Measurements from ENCODE around the gene SV2A. TPM values are rescaled to one million over a fixed set of nuclear protein-coding genes. Genes with fewer than 3 reads are reported as not detected.
"Not testable (repeated sequence)": the region's sequence is repeated elsewhere in the genome, so short reads cannot be mapped to it uniquely, and the experiment has no call there.

The SV2A gene
- total and polyA plus RNA-seq, 9 donors: 1.2 to 7.9 (median 3.2) TPM

DNA sequence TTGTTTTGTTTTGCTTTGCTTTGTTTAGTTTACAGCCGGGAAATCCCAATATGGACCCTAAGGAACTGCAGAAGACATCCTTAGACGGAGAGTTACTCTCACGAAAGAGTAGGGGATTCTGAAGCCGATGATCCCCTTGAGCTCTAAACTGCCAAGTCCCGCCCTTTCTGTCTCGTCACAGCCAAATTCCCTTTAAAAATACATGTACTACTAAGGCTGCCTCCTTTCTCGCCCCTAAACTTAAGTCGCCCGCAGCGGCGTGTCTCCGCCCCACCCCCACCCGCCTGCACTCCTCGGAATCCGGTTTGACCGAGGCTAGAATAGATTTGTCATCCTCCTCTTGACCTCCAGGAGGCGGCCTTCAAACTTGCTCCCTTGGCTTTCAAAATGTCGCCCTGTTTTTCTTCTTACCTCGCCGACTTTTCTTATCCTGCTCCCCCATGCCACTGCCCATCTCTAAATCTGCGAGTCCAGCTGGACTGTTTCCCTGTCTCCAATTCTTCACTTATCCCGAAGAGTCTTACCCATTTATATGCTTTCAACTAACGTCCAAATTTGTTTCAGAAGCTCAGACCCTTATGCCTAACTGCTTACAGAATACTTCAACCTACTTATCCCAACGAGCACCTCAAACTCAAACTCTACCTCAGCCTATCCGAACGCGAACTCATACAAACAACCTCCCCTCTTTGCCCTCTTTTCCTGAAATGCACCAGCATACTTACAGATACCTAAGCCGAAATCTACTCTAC lies 29.2 kb downstream of the SV2A start:
- intact Hi-C loops (cut with DNase I): no loop called here

DNA sequence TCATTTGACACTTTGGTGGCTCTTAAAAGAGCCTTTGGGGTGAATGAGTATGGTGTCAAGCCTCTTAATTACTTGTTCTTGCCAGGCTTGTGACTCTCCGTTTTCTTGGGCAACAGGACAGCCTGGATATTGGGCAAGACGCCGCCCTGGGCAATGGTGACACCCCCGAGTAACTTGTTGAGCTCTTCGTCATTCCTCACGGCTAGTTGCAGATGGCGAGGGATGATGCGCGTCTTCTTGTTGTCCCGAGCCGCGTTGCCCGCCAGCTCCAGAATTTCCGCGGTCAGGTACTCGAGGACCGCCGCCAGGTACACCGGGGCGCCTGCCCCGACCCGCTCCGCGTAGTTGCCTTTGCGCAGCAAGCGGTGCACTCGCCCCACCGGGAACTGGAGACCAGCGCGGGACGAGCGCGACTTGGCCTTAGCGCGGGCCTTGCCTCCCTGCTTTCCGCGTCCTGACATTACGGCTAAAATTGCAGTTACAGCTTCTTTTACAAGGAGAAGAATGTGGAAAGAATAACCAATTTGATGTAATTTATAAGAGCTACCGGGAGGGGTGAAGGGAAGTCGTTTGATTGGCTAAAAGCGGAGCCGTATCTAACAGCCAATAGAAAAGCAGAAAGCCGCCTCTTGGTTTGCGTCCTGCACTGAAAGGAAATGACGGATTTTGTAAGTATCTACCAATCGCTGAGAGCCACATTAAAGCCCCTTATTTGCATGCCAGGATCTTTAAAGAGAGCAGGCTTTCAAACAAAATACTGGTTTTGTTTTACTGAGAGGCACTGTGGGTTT lies 30.0 kb downstream of the SV2A start:
- intact Hi-C loops (cut with DNase I): no loop called here
- Histone ChIP-seq H3K4me3 (peak overlapping the region; percentile 60), H3K36me3 (no peaks in the 10 kb centered on the region), H3K4me1 (ENCODE audit: insufficient read depth) (peaks cover 2% of the 10 kb centered on the region), H3K9me3 (no peaks in the 10 kb centered on the region), H3K27me3 (no peaks in the 10 kb centered on the region), H3K27ac (peak overlapping the region; percentile 96 to 99)
- 0% methylated on average over 43 to 46 of the region's 46 CpGs for WGBS, 3 donors
- peak; percentile 96 for TF ChIP-seq POLR2A (IDR thresholded peaks at IDR 0.05)
- TF ChIP-seq EP300 (IDR thresholded peaks at IDR 0.05): no peak
- TF ChIP-seq, protein P1, sequence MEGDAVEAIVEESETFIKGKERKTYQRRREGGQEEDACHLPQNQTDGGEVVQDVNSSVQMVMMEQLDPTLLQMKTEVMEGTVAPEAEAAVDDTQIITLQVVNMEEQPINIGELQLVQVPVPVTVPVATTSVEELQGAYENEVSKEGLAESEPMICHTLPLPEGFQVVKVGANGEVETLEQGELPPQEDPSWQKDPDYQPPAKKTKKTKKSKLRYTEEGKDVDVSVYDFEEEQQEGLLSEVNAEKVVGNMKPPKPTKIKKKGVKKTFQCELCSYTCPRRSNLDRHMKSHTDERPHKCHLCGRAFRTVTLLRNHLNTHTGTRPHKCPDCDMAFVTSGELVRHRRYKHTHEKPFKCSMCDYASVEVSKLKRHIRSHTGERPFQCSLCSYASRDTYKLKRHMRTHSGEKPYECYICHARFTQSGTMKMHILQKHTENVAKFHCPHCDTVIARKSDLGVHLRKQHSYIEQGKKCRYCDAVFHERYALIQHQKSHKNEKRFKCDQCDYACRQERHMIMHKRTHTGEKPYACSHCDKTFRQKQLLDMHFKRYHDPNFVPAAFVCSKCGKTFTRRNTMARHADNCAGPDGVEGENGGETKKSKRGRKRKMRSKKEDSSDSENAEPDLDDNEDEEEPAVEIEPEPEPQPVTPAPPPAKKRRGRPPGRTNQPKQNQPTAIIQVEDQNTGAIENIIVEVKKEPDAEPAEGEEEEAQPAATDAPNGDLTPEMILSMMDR (IDR thresholded peaks at IDR 0.05): peak; percentile 4 to 46 (median 34)
- DNase-seq: peak; percentile 78 to 89 (median 83)

More for the DNA sequence above, 29.2 kb downstream of the SV2A start:
- no peaks in the 10 kb centered on the region for H3K27me3 ChIP-seq
- peaks cover 2% of the 10 kb centered on the region for H3K4me1 ChIP-seq (ENCODE audit: insufficient read depth)
- H3K9me3 ChIP-seq: no peaks in the 10 kb centered on the region
- peak overlapping the region; percentile 60 for H3K4me3 ChIP-seq
- H3K36me3 ChIP-seq: no peaks in the 10 kb centered on the region
- DNase-seq: peak; percentile 80 to 89 (median 85)
- peak overlapping the region; percentile 13 to 99 for H3K27ac ChIP-seq
- WGBS, 3 donors: 0 to 1% (median 1%) methylated on average over 28 of the region's 28 CpGs
- TF ChIP-seq, protein P1 (IDR thresholded peaks at IDR 0.05): peak; percentile 26 to 61 (median 56)
- TF ChIP-seq EP300 (IDR thresholded peaks at IDR 0.05) (no peak), POLR2A (IDR thresholded peaks at IDR 0.05) (peak; percentile 9)

DNA sequence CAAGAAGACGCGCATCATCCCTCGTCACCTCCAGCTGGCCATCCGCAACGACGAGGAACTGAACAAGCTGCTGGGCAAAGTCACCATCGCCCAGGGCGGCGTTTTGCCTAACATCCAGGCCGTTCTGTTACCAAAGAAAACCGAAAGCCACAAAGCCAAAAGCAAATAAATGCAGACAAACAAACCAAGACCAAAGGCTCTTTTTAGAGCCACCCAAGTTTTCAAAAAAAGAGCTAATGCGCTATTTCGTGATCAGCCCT lies 30.5 kb downstream of the SV2A start:
- H3K9me3 ChIP-seq; intact Hi-C loops (cut with DNase I); H3K36me3 ChIP-seq; H3K4me1 ChIP-seq (ENCODE audit: insufficient read depth); DNase-seq; H3K27me3 ChIP-seq: not testable (repeated sequence)
- 0 to 1% (median 1%) methylated on average over 13 of the region's 13 CpGs for WGBS, 3 donors
- Histone ChIP-seq H3K4me3 (peak overlapping the region; percentile 60), H3K27ac (peak overlapping the region; percentile 96 to 99)

DNA sequence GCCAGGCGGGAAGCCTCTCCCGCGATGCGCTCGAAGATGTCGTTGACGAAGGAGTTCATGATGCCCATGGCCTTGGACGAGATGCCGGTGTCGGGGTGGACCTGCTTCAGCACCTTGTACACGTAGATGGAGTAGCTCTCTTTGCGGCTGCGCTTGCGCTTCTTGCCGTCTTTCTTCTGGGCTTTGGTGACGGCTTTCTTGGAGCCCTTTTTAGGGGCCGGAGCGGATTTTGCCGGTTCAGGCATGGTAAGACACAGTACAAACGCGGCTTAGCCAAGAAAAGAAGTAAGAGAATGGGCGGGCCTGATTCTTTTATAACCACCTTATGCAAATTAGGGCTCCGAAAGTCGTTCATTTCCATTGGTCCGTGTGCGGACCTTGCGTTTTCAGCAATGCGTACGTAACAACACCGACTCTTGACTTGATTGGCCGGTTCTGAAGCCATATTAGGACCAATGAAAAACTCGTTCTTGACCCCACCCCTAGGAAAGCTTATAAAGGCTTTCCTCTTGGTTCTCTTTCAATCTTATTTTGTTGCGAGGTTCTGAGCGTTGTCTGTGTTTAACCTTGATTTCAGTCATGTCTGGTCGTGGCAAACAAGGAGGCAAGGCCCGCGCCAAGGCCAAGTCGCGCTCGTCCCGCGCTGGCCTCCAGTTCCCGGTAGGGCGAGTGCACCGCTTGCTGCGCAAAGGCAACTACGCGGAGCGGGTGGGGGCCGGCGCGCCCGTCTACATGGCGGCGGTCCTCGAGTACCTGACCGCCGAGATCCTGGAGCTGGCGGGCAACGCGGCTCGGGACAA lies 31.0 kb downstream of the SV2A start:
- TF ChIP-seq, protein P1 (IDR thresholded peaks at IDR 0.05): peak in 2 of 3 donors; percentile 20 to 26
- TF ChIP-seq EP300 (IDR thresholded peaks at IDR 0.05): peak; percentile 77
- peak; percentile 99 for TF ChIP-seq POLR2A (IDR thresholded peaks at IDR 0.05)
- H3K9me3 ChIP-seq: no peaks in the 10 kb centered on the region
- peaks cover 2% of the 10 kb centered on the region for H3K4me1 ChIP-seq (ENCODE audit: insufficient read depth)
- intact Hi-C loops (cut with DNase I): no loop called here
- H3K4me3 ChIP-seq: peak overlapping the region; percentile 80
- H3K36me3 ChIP-seq: no peaks in the 10 kb centered on the region
- DNase-seq: peak; percentile 85 to 92 (median 87)
- no peaks in the 10 kb centered on the region for H3K27me3 ChIP-seq
- WGBS, 3 donors: 0% methylated on average over 45 to 62 of the region's 62 CpGs
- H3K27ac ChIP-seq: peak overlapping the region; percentile 96 to 99

DNA sequence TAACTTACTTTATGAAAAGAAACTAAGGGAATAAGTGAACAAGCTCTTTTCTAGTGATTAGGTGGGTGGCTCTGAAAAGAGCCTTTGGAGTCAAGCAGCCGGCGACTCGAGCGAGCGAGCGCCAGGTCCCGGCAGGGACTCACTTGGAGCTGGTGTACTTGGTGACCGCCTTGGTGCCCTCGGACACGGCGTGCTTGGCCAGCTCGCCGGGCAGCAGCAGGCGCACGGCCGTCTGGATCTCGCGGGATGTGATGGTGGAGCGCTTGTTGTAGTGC lies 31.6 kb downstream of the SV2A start:
- H3K36me3 ChIP-seq; H3K4me1 ChIP-seq (ENCODE audit: insufficient read depth); DNase-seq; H3K27me3 ChIP-seq; intact Hi-C loops (cut with DNase I); H3K9me3 ChIP-seq: not testable (repeated sequence)
- Histone ChIP-seq H3K27ac (peak overlapping the region; percentile 73 to 99), H3K4me3 (peak overlapping the region; percentile 80)
- 0% methylated on average over 19 of the region's 19 CpGs for WGBS, 3 donors

Measured in ovary (tissue), 9 donors.